Natural killer cell (primary cell): ENCODE measurements around the gene SYPL1. TPM values are rescaled to one million over a fixed set of nuclear protein-coding genes. Genes with fewer than 3 reads are reported as not detected.

Experiments
- ATAC-seq, 3 donors: fragments of 150-1000 bp in 2 of 3; fragments of 200-7000 bp in 1 of 3; cut with Tn5 transposase; 1 replicate in 1 of 3; 2 replicates in 2 of 3; pipeline ENCODE4 v1.10.0; 2021; ENCODE audit warnings: mild to moderate bottlenecking in 2 of 3, moderate library complexity in 2 of 3
- DNase-seq, 2 donors: peaks; one replicate each; pipeline versions ENCODE4 v3.0.0 to v3.0.0-alpha.2; 2013 to 2021; ENCODE audit warnings: mixed read lengths in 1 of 2
- H3K27ac ChIP-seq: one replicate; pipeline ENCODE4 v1.5.1; 2013; ENCODE audit warnings: mild to moderate bottlenecking, low read length
- H3K27me3 ChIP-seq: one replicate; pipeline ENCODE4 v1.6.1; 2013; ENCODE audit warnings: low read length; ENCODE audit not compliant: control insufficient read depth, insufficient read depth
- H3K36me3 ChIP-seq: one replicate; pipeline ENCODE4 v1.6.1; 2013; ENCODE audit warnings: low read length; ENCODE audit not compliant: control insufficient read depth, insufficient read depth
- H3K4me1 ChIP-seq: one replicate; pipeline ENCODE4 v1.6.1; 2013; ENCODE audit warnings: low read length; ENCODE audit not compliant: control insufficient read depth, insufficient read depth
- H3K4me3 ChIP-seq: one replicate; pipeline ENCODE4 v1.5.1; 2013; ENCODE audit warnings: low read length
- H3K9me3 ChIP-seq: one replicate; pipeline ENCODE4 v1.6.1; 2013; ENCODE audit warnings: low read length; ENCODE audit not compliant: control insufficient read depth, insufficient read depth
- H3K27ac Mint-ChIP-seq, 2 donors: one replicate each; pipeline ENCODE4 v1.8.0; 2022; ENCODE audit warnings: mild to moderate bottlenecking in 2 of 2, mixed read lengths in 2 of 2, moderate library complexity in 1 of 2
- H3K27me3 Mint-ChIP-seq, 2 donors: one replicate each; pipeline ENCODE4 v1.8.0; 2022; ENCODE audit warnings: low read depth in 2 of 2, mixed read lengths in 2 of 2
- H3K36me3 Mint-ChIP-seq: one replicate; pipeline ENCODE4 v1.8.0; 2022; ENCODE audit warnings: mixed read lengths
- H3K4me1 Mint-ChIP-seq, 2 donors: one replicate each; pipeline ENCODE4 v1.8.0; 2022; ENCODE audit warnings: mixed read lengths in 2 of 2
- H3K4me3 Mint-ChIP-seq: one replicate; pipeline ENCODE4 v1.8.0; 2022; ENCODE audit warnings: mild to moderate bottlenecking, moderate library complexity, mixed read lengths
- H3K9me3 Mint-ChIP-seq, 2 donors: one replicate each; pipeline ENCODE4 v1.8.0; 2022; ENCODE audit warnings: mixed read lengths in 2 of 2
- CTCF ChIP-seq: fragments of 200-600 bp; IDR thresholded peaks from one replicate; pipeline ENCODE4 v1.8.0; 2022; ENCODE audit warnings: antibody characterized with exemption
- WGBS: methylation state at CpG from one replicate; pipeline ENCODE4 v1.1.7; 2013; ENCODE audit warnings: missing lambda C conversion rate; ENCODE audit not compliant: insufficient coverage; 5-methylcytosine and 5-hydroxymethylcytosine counted together
- intact Hi-C: fragments of 100-400 bp; cut with micrococcal nuclease; formaldehyde crosslinking; loops from one replicate; pipeline ENCODE4 v1.14.2; 2022
- total RNA-seq, 4 donors: library from RNA; stranded (reverse); fragments of 120-200 nt in 1 of 4; gene quantifications; one replicate each; pipeline versions ENCODE4 v1.2.3 to v1.2.4, GENCODE V29; 2013 to 2022

The SYPL1 gene
- total RNA-seq, 3 donors from 2014 or later (not counting 1 experiment from before 2014, with no cell fraction given): 13.1 to 22.2 (median 14.9) TPM

- H3K4me1 ChIP-seq: peaks cover 57% of the 10 kb centered on the region
- WGBS: 78% methylated on average over 9 of the region's 9 CpGs
- Mint-ChIP-seq H3K27me3 (peaks cover 4 to 27% of the 10 kb centered on the region in 2 donors), H3K4me3 (no peak overlapping the region), H3K36me3 (no peaks in the 10 kb centered on the region), H3K27ac (no peak overlapping the region), H3K4me1 (peaks cover 39% of the 10 kb centered on the region in 2 donors), H3K9me3 (no peaks in the 10 kb centered on the region)
- intact Hi-C loops: loop anchor here (2.0 kb wide), 1 partner anchor 41 kb away; no protein-coding TSS in a partner anchor
- H3K36me3 ChIP-seq: no peaks in the 10 kb centered on the region
- no peak overlapping the region for H3K4me3 ChIP-seq
- H3K27ac ChIP-seq: peak overlapping the region; percentile 88
- H3K27me3 ChIP-seq: no peaks in the 10 kb centered on the region
- no peak for TF ChIP-seq CTCF
- no peak for ATAC-seq
- no peaks in the 10 kb centered on the region for H3K9me3 ChIP-seq
- DNase-seq: no peak
Measured at GRCh38 chr7:106069471-106070200, 42.5 kb downstream of the SYPL1 start.

- Mint-ChIP-seq H3K27ac (no peak overlapping the region), H3K4me3 (no peak overlapping the region), H3K27me3 (peaks cover 4 to 27% of the 10 kb centered on the region in 2 donors), H3K4me1 (peaks cover 35 to 38% of the 10 kb centered on the region in 2 donors), H3K9me3 (no peaks in the 10 kb centered on the region), H3K36me3 (no peaks in the 10 kb centered on the region)
- no peak for ATAC-seq
- Histone ChIP-seq H3K4me3 (no peak overlapping the region), H3K27ac (no peak overlapping the region), H3K36me3 (no peaks in the 10 kb centered on the region), H3K27me3 (no peaks in the 10 kb centered on the region), H3K4me1 (peaks cover 53% of the 10 kb centered on the region), H3K9me3 (no peaks in the 10 kb centered on the region)
- intact Hi-C loops: no loop called here
- WGBS: 90% methylated on average over 3 of the region's 3 CpGs
- no peak for TF ChIP-seq CTCF
- DNase-seq: no peak
Measured at GRCh38 chr7:106068986-106069385, 43.1 kb downstream of the SYPL1 start.

GRCh38 chr7:106068538-106068961 is 43.6 kb downstream of the SYPL1 start:
- TF ChIP-seq CTCF: no peak
- H3K36me3 Mint-ChIP-seq: no peaks in the 10 kb centered on the region
- Histone ChIP-seq H3K9me3 (no peaks in the 10 kb centered on the region), H3K36me3 (no peaks in the 10 kb centered on the region), H3K27ac (no peak overlapping the region), H3K4me1 (peaks cover 49% of the 10 kb centered on the region), H3K4me3 (no peak overlapping the region), H3K27me3 (no peaks in the 10 kb centered on the region)
- H3K9me3 Mint-ChIP-seq: no peaks in the 10 kb centered on the region
- no peak for ATAC-seq
- no peak overlapping the region for H3K4me3 Mint-ChIP-seq
- intact Hi-C loops: no loop called here
- WGBS: 98% methylated on average over 4 of the region's 4 CpGs
- peaks cover 32 to 34% of the 10 kb centered on the region in 2 donors for H3K4me1 Mint-ChIP-seq
- no peak for DNase-seq
- H3K27ac Mint-ChIP-seq: no peak overlapping the region
- peaks cover 4 to 27% of the 10 kb centered on the region in 2 donors for H3K27me3 Mint-ChIP-seq
